OCI-LY7 (cell line): ENCODE results near the gene PHF21B. TPM values are rescaled to one million over a fixed set of nuclear protein-coding genes. Genes with fewer than 3 reads are reported as not detected.

Experiments used
- BruUV-seq: library from RNA; stranded (reverse); fragments of 400-500 nt; replicated peaks from 2 replicates; lab custom pipeline; 2021; lab: Mats Ljungman, UMichigan
- CTCF ChIA-PET: fragments of 300-600 bp; sonication (Branson Sonifier 250); formaldehyde crosslinking; loops from one replicate; lab custom pipeline; 2022; ENCODE audit warnings: antibody characterized with exemption; ENCODE audit not compliant: unreplicated experiment; lab: Charles Lee
- POLR2A ChIA-PET: fragments of 300-600 bp; sonication (Branson Sonifier 250); formaldehyde crosslinking; loops from one replicate; lab custom pipeline; 2022; ENCODE audit warnings: antibody characterized with exemption; lab: Charles Lee
- DNase-seq: peaks from one replicate; pipeline ENCODE4 v3.0.0-alpha.2; 2015; ENCODE audit warnings: low spot score
- H2AFZ ChIP-seq: fragments of 200-600 bp; sonication (generic), shearing (Covaris generic); 2 replicates; pipeline ENCODE4 v1.6.1; 2014; ENCODE audit warnings: mild to moderate bottlenecking, antibody characterized with exemption, low read length, moderate library complexity
- H3K27ac ChIP-seq: fragments of 200-600 bp; sonication (generic); 2 replicates; pipeline ENCODE4 v1.5.1; 2014; ENCODE audit warnings: mixed run types, low read depth, mild to moderate bottlenecking, moderate library complexity, low read length, inconsistent platforms; ENCODE audit not compliant: poor library complexity, severe bottlenecking
- H3K36me3 ChIP-seq: fragments of 200-600 bp; sonication (generic); 2 replicates; pipeline ENCODE4 v1.6.1; 2014; ENCODE audit warnings: mild to moderate bottlenecking, antibody characterized with exemption, low read length, moderate library complexity, mixed read lengths; ENCODE audit not compliant: insufficient read depth
- H3K4me1 ChIP-seq: fragments of 200-600 bp; sonication (generic); 2 replicates; pipeline ENCODE4 v1.5.1; 2014; ENCODE audit warnings: mild to moderate bottlenecking, low read length; ENCODE audit not compliant: insufficient read depth, poor library complexity, severe bottlenecking
- H3K4me2 ChIP-seq: fragments of 200-600 bp; sonication (generic); 2 replicates; pipeline ENCODE4 v1.6.1; 2014; ENCODE audit warnings: mild to moderate bottlenecking, low read length
- H3K4me3 ChIP-seq: fragments of 200-600 bp; sonication (generic); 2 replicates; pipeline ENCODE4 v1.5.1; 2014; ENCODE audit warnings: mild to moderate bottlenecking, low read depth, low read length; ENCODE audit not compliant: poor library complexity, severe bottlenecking
- H3K79me2 ChIP-seq: fragments of 200-600 bp; sonication (generic); 2 replicates; pipeline ENCODE4 v1.6.1; 2016; ENCODE audit warnings: low read depth, mild to moderate bottlenecking, low read length, moderate library complexity, mixed read lengths; ENCODE audit not compliant: insufficient read depth
- H3K9me2 ChIP-seq: fragments of 200-600 bp; sonication (generic); 2 replicates; pipeline ENCODE4 v1.6.1; 2016; ENCODE audit warnings: mild to moderate bottlenecking, low read length, mixed read lengths; ENCODE audit not compliant: insufficient read depth
- H3K9me3 ChIP-seq: fragments of 200-600 bp; sonication (generic); 2 replicates; pipeline ENCODE4 v1.6.1; 2014; ENCODE audit warnings: mild to moderate bottlenecking, mixed run types, low read length, mixed read lengths
- H4K20me1 ChIP-seq: fragments of 200-600 bp; sonication (generic); 2 replicates; pipeline ENCODE4 v1.6.1; 2014; ENCODE audit warnings: mild to moderate bottlenecking, antibody characterized with exemption, low read length, moderate library complexity, mixed read lengths; ENCODE audit not compliant: insufficient read depth
- CTCF ChIP-seq: fragments of 200-600 bp; sonication (generic); conservative IDR thresholded peaks from 2 replicates; pipeline ENCODE4 v1.5.1; 2014; ENCODE audit warnings: mild to moderate bottlenecking, antibody characterized with exemption, low read length, moderate library complexity, mixed read lengths
- EZH2phosphoT487 ChIP-seq: fragments of 200-600 bp; sonication (generic); IDR thresholded peaks from 2 replicates; pipeline ENCODE4 v1.6.1; 2018; ENCODE audit warnings: low read depth, borderline replicate concordance, mild to moderate bottlenecking, mixed run types, antibody characterized with exemption, low read length, moderate library complexity, mixed read lengths
- intact Hi-C: fragments of 100-400 bp; cut with micrococcal nuclease; formaldehyde crosslinking; loops from one replicate; pipeline ENCODE4 v1.10.0; 2022; ENCODE audit not compliant: unreplicated experiment
- total RNA-seq, 2 experiments: library from RNA; depleted of rRNA in 1 of 2; stranded (reverse); fragments of >200 nt in 1 of 2; shearing (Covaris generic) in 1 of 2; gene quantifications; 2 replicates each; pipeline ENCODE4 v1.2.3, GENCODE V29; 2014 to 2022

PHF21B gene
- total RNA-seq, 2 experiments from 2014 or later = 9.4 to 12.4 TPM

DNA sequence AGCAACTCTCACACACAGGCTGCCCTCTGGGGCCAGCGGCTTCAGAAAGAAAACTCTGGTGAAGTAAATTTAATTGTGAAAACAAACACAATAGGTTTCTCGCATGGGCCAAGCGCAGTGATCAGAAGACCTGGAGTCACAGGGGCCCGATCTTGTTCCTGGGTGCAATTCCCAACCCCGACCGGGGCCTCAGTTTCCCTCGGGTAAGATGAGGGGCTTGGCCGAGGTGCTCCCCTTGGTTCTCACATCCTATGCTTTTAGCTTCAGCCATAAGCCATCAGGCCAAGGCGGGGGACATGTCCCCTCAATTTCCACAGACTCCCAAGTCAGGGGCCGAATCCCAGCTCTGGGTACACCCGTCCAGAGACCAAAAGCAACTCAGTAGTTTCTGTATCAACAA is 11.5 kb downstream of the PHF21B start:
- H3K27ac ChIP-seq = no peak overlapping the region
- no peaks in the 10 kb centered on the region for H3K4me1 ChIP-seq
- H3K9me2 ChIP-seq = no peaks in the 10 kb centered on the region
- H2AFZ ChIP-seq = no peak overlapping the region
- no peaks in the 10 kb centered on the region for H3K79me2 ChIP-seq
- POLR2A ChIA-PET = no interaction called here
- no peak overlapping the region for H3K4me2 ChIP-seq
- TF ChIP-seq EZH2phosphoT487 = no peak
- no peak for TF ChIP-seq CTCF
- intact Hi-C loops = no loop called here
- CTCF ChIA-PET = no interaction called here
- no peak overlapping the region for H3K4me3 ChIP-seq
- peaks cover 3% of the 10 kb centered on the region; the same call in 1 of the 2 replicates for H3K36me3 ChIP-seq
- no TSS peak for BruUV-seq
- DNase-seq = no peak
- H3K9me3 ChIP-seq = no peaks in the 10 kb centered on the region
- H4K20me1 ChIP-seq = no peaks in the 10 kb centered on the region

DNA sequence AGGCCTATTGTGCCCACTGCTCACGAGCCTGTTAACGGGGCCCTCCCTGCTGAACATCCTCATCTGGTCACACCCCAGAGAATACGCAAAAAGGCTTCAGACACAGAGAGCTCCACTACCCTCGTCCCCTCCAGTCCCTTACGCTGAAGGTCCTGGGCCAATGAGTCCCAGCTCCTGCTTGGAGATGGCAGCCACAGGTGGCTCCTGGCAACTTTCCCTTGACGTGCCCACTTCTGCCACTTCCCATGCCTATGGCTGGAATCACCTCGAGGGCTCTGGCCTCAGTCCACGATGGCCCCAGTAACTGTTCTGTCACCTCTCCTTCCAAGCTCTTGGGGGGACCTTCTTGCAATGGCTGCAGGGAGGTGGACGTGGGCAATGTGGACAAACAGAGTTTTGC is 12.7 kb downstream of the PHF21B start:
- no peaks in the 10 kb centered on the region for H3K79me2 ChIP-seq
- H3K36me3 ChIP-seq = peaks cover 3% of the 10 kb centered on the region; the same call in 1 of the 2 replicates
- POLR2A ChIA-PET = no interaction called here
- H4K20me1 ChIP-seq = no peaks in the 10 kb centered on the region
- CTCF ChIA-PET = interaction anchor here (0.5 kb wide), 1 partner anchor 291 kb away, joined by 4 read pairs; no protein-coding TSS in a partner anchor
- H3K27ac ChIP-seq = no peak overlapping the region
- H2AFZ ChIP-seq = no peak overlapping the region
- H3K4me3 ChIP-seq = no peak overlapping the region
- H3K4me1 ChIP-seq = no peaks in the 10 kb centered on the region
- DNase-seq = no peak
- intact Hi-C loops = no loop called here
- no peak overlapping the region for H3K4me2 ChIP-seq
- no peaks in the 10 kb centered on the region for H3K9me3 ChIP-seq
- BruUV-seq = no TSS peak
- H3K9me2 ChIP-seq = no peaks in the 10 kb centered on the region
- TF ChIP-seq EZH2phosphoT487 (no peak), CTCF (no peak)

DNA sequence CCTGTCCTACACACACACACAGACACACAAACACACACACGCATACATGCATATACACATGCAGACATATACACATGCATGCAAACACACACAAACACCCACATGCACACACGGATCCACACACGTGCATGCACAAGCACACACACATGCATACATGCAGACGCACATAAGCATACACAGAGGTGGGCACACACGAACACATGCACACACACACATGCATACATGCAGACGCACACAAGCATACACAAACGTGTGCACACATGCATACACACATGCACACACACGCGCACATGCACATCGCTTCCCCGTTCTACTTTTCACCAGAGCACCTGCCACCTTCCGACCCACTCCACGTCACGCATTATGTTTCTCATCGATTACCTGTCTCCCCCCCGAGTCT is 13.2 kb downstream of the PHF21B start:
- no TSS peak for BruUV-seq

More for the DNA sequence above, 13.2 kb downstream of the PHF21B start:
- DNase-seq = no peak
- Histone ChIP-seq H3K9me3 (no peaks in the 10 kb centered on the region), H3K79me2 (no peaks in the 10 kb centered on the region), H3K4me2 (no peak overlapping the region), H2AFZ (no peak overlapping the region), H3K9me2 (no peaks in the 10 kb centered on the region), H3K4me1 (no peaks in the 10 kb centered on the region), H3K4me3 (no peak overlapping the region), H3K27ac (no peak overlapping the region), H4K20me1 (no peaks in the 10 kb centered on the region; the same call in 1 of the 2 replicates), H3K36me3 (peaks cover 3% of the 10 kb centered on the region; the same call in 1 of the 2 replicates)
- ChIA-PET CTCF (no interaction called here), POLR2A (no interaction called here)
- TF ChIP-seq EZH2phosphoT487 = no peak
- no peak for TF ChIP-seq CTCF
- intact Hi-C loops = no loop called here
